Ishikawa (cell line): ENCODE results near the gene EIF4EBP2.

Source experiments
- EP300 ChIP-seq: IDR thresholded peaks from 2 replicates; pipeline ENCODE4 v1.6.1; 2012; ENCODE audit warnings: borderline replicate concordance
- RAD21 ChIP-seq: IDR thresholded peaks from 2 replicates; pipeline ENCODE4 v1.6.1; 2012; ENCODE audit warnings: low read depth
- TAF1 ChIP-seq: IDR thresholded peaks from 2 replicates; pipeline ENCODE4 v1.6.1; 2012; ENCODE audit warnings: low read depth, mild to moderate bottlenecking

- TF ChIP-seq RAD21: no peak
- no peak for TF ChIP-seq EP300
- no peak for TF ChIP-seq TAF1
Measured at GRCh38 chr10:70456164-70456563, 52.2 kb downstream of the EIF4EBP2 start.
